HepG2 (cell line): Measurements from ENCODE around the gene PPP6R2. TPM values are rescaled to one million over a fixed set of nuclear protein-coding genes. Genes with fewer than 3 reads are reported as not detected.

ENCODE experiments used
- ATAC-seq: fragments of 200-7000 bp; cut with Tn5 transposase; 3 replicates; pipeline ENCODE4 v1.9.1; 2020; ENCODE audit warnings: mild to moderate bottlenecking, moderate library complexity
- BruUV-seq: library from RNA; stranded (reverse); fragments of 400-500 nt; replicated peaks from 2 replicates; lab custom pipeline; 2021; lab: Mats Ljungman, UMichigan
- CTCF ChIA-PET: fragments of 300-600 bp; formaldehyde crosslinking; extraction: SDS; loops from one replicate; lab custom pipeline; 2021; ENCODE audit warnings: low total read pairs, inconsistent platforms, low intra/inter-chr PET ratio; lab: Yijun Ruan, JAX
- POLR2A ChIA-PET: fragments of 350-600 bp; sonication (Branson Sonifier 250); formaldehyde crosslinking; loops from one replicate; lab custom pipeline; 2020; ENCODE audit warnings: antibody characterized with exemption, inconsistent platforms; lab: Yijun Ruan, JAX
- DNase-seq: peaks from one replicate; pipeline ENCODE4 v3.0.0-alpha.2; 2015; ENCODE audit warnings: low spot score
- FAIRE-seq: peaks from 3 replicates; lab custom pipeline; 2011; peaks lifted over from hg19 to GRCh38; lab: Jason Lieb, UNC
- H2AFZ ChIP-seq: one replicate; pipeline ENCODE4 v1.6.1; 2011; ENCODE audit warnings: low read length, inconsistent platforms
- H3K27ac ChIP-seq: fragments of 300-600 bp; 3 replicates; pipeline ENCODE4 v1.8.0; 2011; ENCODE audit warnings: mixed run types, mild to moderate bottlenecking, mixed read lengths, low read length, inconsistent platforms; ENCODE audit not compliant: insufficient read depth; ENCODE audit errors: extremely low read length
- H3K27me3 ChIP-seq, 2 experiments: fragments of 200-600 bp in 1 of 2; 2 replicates in 1 of 2; 3 replicates in 1 of 2; pipeline versions ENCODE4 v1.6.0 to v1.8.0; 2011; ENCODE audit warnings: low read length in 2 of 2, mild to moderate bottlenecking in 2 of 2, moderate library complexity in 2 of 2, inconsistent platforms in 1 of 2; ENCODE audit not compliant: insufficient read depth in 2 of 2, control insufficient read depth in 1 of 2
- H3K36me3 ChIP-seq, 2 experiments: fragments of 200-600 bp in 1 of 2; replicated peaks in 1 of 2; 2 replicates in 1 of 2; 3 replicates in 1 of 2; pipeline versions ENCODE4 v1.5.1 to v1.8.0; 2011; ENCODE audit warnings: low read length in 2 of 2, inconsistent platforms in 1 of 2; ENCODE audit not compliant: insufficient read depth in 2 of 2, control insufficient read depth in 1 of 2
- H3K4me1 ChIP-seq: 2 replicates; pipeline ENCODE4 v1.5.1; 2012; ENCODE audit warnings: low read length, inconsistent platforms; ENCODE audit not compliant: insufficient read depth
- H3K4me2 ChIP-seq: 2 replicates; pipeline ENCODE4 v1.6.0; 2011; ENCODE audit warnings: low read depth, low read length, inconsistent platforms
- H3K4me3 ChIP-seq, 3 experiments: fragments of 200-600 bp in 1 of 3; sonication (generic), shearing (Covaris generic) in 1 of 3; replicated peaks in 1 of 3; 2 replicates each; pipeline ENCODE4 v1.5.1; 2011 to 2016; ENCODE audit warnings: low read length in 3 of 3, inconsistent platforms in 2 of 3, low read depth in 2 of 3, mild to moderate bottlenecking in 2 of 3, control low read depth in 1 of 3, mixed read lengths in 1 of 3; ENCODE audit not compliant: insufficient read depth in 1 of 3
- H3K79me2 ChIP-seq: one replicate; pipeline ENCODE4 v1.6.1; 2011; ENCODE audit warnings: low read length, inconsistent platforms; ENCODE audit not compliant: insufficient read depth
- H3K9ac ChIP-seq: 2 replicates; pipeline ENCODE4 v1.6.0; 2011; ENCODE audit warnings: mild to moderate bottlenecking, low read depth, low read length, inconsistent platforms; ENCODE audit not compliant: insufficient read depth
- H3K9me3 ChIP-seq: 2 replicates; pipeline ENCODE4 v1.5.1; 2012; ENCODE audit warnings: mild to moderate bottlenecking, low read length
- H4K20me1 ChIP-seq: 2 replicates; pipeline ENCODE4 v1.6.0; 2011; ENCODE audit warnings: inconsistent platforms, mild to moderate bottlenecking, low read length, moderate library complexity; ENCODE audit not compliant: insufficient read depth
- NFIB ChIP-seq: sonication (generic); formaldehyde crosslinking; IDR thresholded peaks from 2 replicates; pipeline ENCODE4 v1.9.0; 2021; ENCODE audit warnings: missing genetic modification reagents, mild to moderate bottlenecking, borderline replicate concordance
- SSRP1 ChIP-seq: IDR thresholded peaks from 2 replicates; pipeline ENCODE4 v1.6.1; 2016; ENCODE audit warnings: control low read depth
- ZNF432 ChIP-seq: sonication (generic); formaldehyde crosslinking; IDR thresholded peaks from 2 replicates; pipeline ENCODE4 v1.5.0; 2020; ENCODE audit warnings: missing genetic modification reagents, mild to moderate bottlenecking, borderline replicate concordance
- ZNF460 ChIP-seq: sonication (generic); formaldehyde crosslinking; IDR thresholded peaks from 2 replicates; pipeline ENCODE4 v1.5.1; 2020; ENCODE audit warnings: missing genetic modification reagents, mild to moderate bottlenecking, borderline replicate concordance
- ZNF614 ChIP-seq: IDR thresholded peaks from 2 replicates; pipeline ENCODE4 v1.6.1; 2018; ENCODE audit warnings: missing biosample characterization, missing genetic modification reagents, inconsistent platforms, borderline replicate concordance
- WGBS: methylation state at CpG from one replicate; pipeline ENCODE4 v1.1.6; 2017; ENCODE audit warnings: low lambda C conversion rate; 5-methylcytosine and 5-hydroxymethylcytosine counted together
- in situ Hi-C: cut with HindIII; loops from 2 replicates; pipeline ENCODE4 v1.10.0; 2017; ENCODE audit warnings: low pct_unique_long_range_greater_than_20kb; ENCODE audit not compliant: extremely low pct_ligation_motif_present
- intact Hi-C: fragments of 100-400 bp; cut with micrococcal nuclease; formaldehyde crosslinking; loops from one replicate; pipeline ENCODE4 v1.10.0; 2022; ENCODE audit not compliant: unreplicated experiment
- polyA plus RNA-seq, 8 experiments: library from polyadenylated mRNA; depleted of rRNA in 3 of 8; stranded (reverse) in 7 of 8; unstranded in 1 of 8; fragments of >200 nt; fragmentation: Illumina TruSeq in 4 of 8; extraction: Trizol in 4 of 8; gene quantifications; 2 replicates each; pipeline versions ENCODE4 v1.2.1 to v1.2.3, GENCODE V29; 2011 to 2016; ENCODE audit warnings: low read depth in 4 of 8, missing spikeins in 1 of 8, mixed read lengths in 1 of 8; ENCODE audit not compliant: insufficient read depth in 1 of 8
- total RNA-seq, 5 experiments: library from RNA; depleted of rRNA; stranded (reverse); fragments of >200 nt; fragmentation: Illumina TruSeq; extraction: Trizol; gene quantifications; 2 replicates each; pipeline ENCODE4 v1.2.3, GENCODE V29; 2016; ENCODE audit warnings: low read depth in 1 of 5
- TF ChIP-seq, protein P1 (sequence below): sonication (generic); formaldehyde crosslinking; IDR thresholded peaks from 2 replicates; pipeline ENCODE4 v1.5.0; 2020; ENCODE audit warnings: mild to moderate bottlenecking, missing genetic modification reagents
- TF ChIP-seq, protein P2 (sequence below): sonication (generic); formaldehyde crosslinking; IDR thresholded peaks from 2 replicates; pipeline ENCODE4 v1.5.0; 2020; ENCODE audit warnings: missing genetic modification reagents
- TF ChIP-seq, protein P3 (sequence below): sonication (generic); formaldehyde crosslinking; IDR thresholded peaks from 2 replicates; pipeline ENCODE4 v1.5.0; 2020; ENCODE audit warnings: mild to moderate bottlenecking, missing genetic modification reagents, borderline replicate concordance

The PPP6R2 gene
- total and polyA plus RNA-seq, 2 of the 13 experiments (the other 11 are each of a cell fraction or from before 2014, with no cell fraction given), result 55.0 to 102 TPM

DNA sequence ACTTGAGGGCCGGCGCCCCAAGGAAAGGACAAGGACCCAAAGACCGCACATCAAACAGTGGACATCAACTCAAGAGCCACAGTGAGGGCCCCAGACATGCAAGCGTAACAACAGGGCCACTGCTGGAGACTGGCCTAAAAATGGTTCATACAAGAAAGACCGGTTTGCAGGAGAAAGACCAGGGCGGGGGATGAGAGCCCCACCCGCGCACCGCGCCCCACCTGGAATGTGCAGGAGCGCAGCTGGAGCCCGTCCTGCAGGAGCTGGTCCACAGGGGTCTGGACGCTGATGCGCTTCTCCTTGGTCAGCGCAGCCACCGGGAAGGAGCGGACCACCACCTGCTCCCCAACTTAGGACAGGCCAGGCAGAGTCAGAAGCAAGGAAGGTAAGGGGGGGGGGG, 117.8 kb downstream of the PPP6R2 start:
- no peak for ATAC-seq
- H3K4me2 ChIP-seq, result no peak overlapping the region
- H2AFZ ChIP-seq, result no peak overlapping the region
- H3K9me3 ChIP-seq, result no peaks in the 10 kb centered on the region
- intact Hi-C loops, result no loop called here
- H3K4me3 ChIP-seq, result no peak overlapping the region
- H3K79me2 ChIP-seq, result no peaks in the 10 kb centered on the region
- DNase-seq, result no peak
- BruUV-seq, result no TSS peak
- ChIA-PET CTCF (no interaction called here), POLR2A (no interaction called here)
- H3K4me1 ChIP-seq, result no peaks in the 10 kb centered on the region
- FAIRE-seq, result no peak
- WGBS, result 98% methylated on average over 17 of the region's 17 CpGs
- H3K36me3 ChIP-seq, result peaks cover 34 to 63% of the 10 kb centered on the region in 2 experiments; a peak in 4 of 5 replicates
- in situ Hi-C loops, result no loop called here
- no peak for TF ChIP-seq ZNF432 (CRISPR knock-in tag)
- TF ChIP-seq, protein P1, sequence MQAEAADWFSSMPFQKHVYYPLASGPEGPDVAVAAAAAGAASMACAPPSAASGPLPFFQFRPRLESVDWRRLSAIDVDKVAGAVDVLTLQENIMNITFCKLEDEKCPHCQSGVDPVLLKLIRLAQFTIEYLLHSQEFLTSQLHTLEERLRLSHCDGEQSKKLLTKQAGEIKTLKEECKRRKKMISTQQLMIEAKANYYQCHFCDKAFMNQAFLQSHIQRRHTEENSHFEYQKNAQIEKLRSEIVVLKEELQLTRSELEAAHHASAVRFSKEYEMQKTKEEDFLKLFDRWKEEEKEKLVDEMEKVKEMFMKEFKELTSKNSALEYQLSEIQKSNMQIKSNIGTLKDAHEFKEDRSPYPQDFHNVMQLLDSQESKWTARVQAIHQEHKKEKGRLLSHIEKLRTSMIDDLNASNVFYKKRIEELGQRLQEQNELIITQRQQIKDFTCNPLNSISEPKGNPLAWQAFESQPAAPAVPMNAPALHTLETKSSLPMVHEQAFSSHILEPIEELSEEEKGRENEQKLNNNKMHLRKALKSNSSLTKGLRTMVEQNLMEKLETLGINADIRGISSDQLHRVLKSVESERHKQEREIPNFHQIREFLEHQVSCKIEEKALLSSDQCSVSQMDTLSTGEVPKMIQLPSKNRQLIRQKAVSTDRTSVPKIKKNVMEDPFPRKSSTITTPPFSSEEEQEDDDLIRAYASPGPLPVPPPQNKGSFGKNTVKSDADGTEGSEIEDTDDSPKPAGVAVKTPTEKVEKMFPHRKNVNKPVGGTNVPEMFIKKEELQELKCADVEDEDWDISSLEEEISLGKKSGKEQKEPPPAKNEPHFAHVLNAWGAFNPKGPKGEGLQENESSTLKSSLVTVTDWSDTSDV (CRISPR knock-in tag), result no peak
- TF ChIP-seq, protein P2, sequence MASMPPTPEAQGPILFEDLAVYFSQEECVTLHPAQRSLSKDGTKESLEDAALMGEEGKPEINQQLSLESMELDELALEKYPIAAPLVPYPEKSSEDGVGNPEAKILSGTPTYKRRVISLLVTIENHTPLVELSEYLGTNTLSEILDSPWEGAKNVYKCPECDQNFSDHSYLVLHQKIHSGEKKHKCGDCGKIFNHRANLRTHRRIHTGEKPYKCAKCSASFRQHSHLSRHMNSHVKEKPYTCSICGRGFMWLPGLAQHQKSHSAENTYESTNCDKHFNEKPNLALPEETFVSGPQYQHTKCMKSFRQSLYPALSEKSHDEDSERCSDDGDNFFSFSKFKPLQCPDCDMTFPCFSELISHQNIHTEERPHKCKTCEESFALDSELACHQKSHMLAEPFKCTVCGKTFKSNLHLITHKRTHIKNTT (CRISPR knock-in tag), result no peak
- no peak overlapping the region for H3K27ac ChIP-seq
- H3K27me3 ChIP-seq, result no peaks in the 10 kb centered on the region
- no peak overlapping the region for H3K9ac ChIP-seq
- H4K20me1 ChIP-seq, result no peaks in the 10 kb centered on the region

DNA sequence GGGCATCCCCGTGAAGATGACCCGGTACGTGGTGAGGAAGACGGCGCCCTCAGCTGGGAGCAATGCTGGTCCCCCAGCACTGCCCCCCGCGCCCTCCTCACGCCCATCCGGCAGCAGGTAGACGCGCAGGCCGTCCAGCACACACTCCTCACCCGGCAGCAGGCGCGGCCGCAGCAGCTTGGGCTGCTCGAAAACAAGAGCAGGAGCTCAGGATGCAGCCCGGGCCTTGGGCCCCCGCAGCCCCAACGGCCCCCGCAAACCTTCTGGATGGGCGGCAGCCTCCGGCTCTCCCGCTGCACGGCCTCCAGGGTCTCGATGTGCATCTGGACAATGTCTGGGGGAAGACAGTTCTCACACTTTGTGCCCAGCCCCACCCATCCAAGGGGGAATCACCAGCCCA, 118.4 kb downstream of the PPP6R2 start:
- H4K20me1 ChIP-seq, result no peaks in the 10 kb centered on the region
- H3K9me3 ChIP-seq, result no peaks in the 10 kb centered on the region
- ATAC-seq, result no peak
- no peak for DNase-seq
- peaks cover 33 to 68% of the 10 kb centered on the region in 2 experiments; a peak in 4 of 5 replicates for H3K36me3 ChIP-seq
- WGBS, result 97% methylated on average over 7 of the region's 26 CpGs
- ChIA-PET POLR2A (no interaction called here), CTCF (no interaction called here)
- H3K4me2 ChIP-seq, result no peak overlapping the region
- TF ChIP-seq ZNF460 (no peak), NFIB (CRISPR knock-in tag) (no peak), SSRP1 (no peak), ZNF614 (CRISPR knock-in tag) (no peak)
- TF ChIP-seq, protein P3, sequence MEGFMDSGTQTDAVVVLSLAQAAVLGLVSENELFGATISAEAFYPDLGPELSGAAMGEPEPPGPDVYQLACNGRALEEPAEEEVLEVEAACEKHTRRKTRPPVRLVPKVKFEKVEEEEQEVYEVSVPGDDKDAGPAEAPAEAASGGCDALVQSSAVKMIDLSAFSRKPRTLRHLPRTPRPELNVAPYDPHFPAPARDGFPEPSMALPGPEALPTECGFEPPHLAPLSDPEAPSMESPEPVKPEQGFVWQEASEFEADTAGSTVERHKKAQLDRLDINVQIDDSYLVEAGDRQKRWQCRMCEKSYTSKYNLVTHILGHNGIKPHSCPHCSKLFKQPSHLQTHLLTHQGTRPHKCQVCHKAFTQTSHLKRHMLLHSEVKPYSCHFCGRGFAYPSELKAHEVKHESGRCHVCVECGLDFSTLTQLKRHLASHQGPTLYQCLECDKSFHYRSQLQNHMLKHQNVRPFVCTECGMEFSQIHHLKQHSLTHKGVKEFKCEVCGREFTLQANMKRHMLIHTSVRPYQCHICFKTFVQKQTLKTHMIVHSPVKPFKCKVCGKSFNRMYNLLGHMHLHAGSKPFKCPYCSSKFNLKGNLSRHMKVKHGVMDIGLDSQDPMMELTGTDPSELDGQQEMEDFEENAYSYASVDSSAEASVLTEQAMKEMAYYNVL, result no peak
- intact Hi-C loops, result no loop called here
- in situ Hi-C loops, result no loop called here
- no peak overlapping the region for H3K27ac ChIP-seq
- H3K27me3 ChIP-seq, result no peaks in the 10 kb centered on the region
- no peak for FAIRE-seq
- no TSS peak for BruUV-seq
- H3K4me1 ChIP-seq, result no peaks in the 10 kb centered on the region
- no peak overlapping the region for H3K4me3 ChIP-seq
- H2AFZ ChIP-seq, result no peak overlapping the region
- H3K79me2 ChIP-seq, result no peaks in the 10 kb centered on the region
- H3K9ac ChIP-seq, result no peak overlapping the region
